ENCODE results near the gene ATP6V1E1.
"Not testable (repeated sequence)": the region's sequence is repeated elsewhere in the genome, so short reads cannot be mapped to it uniquely, and the experiment has no call there.

DNA sequence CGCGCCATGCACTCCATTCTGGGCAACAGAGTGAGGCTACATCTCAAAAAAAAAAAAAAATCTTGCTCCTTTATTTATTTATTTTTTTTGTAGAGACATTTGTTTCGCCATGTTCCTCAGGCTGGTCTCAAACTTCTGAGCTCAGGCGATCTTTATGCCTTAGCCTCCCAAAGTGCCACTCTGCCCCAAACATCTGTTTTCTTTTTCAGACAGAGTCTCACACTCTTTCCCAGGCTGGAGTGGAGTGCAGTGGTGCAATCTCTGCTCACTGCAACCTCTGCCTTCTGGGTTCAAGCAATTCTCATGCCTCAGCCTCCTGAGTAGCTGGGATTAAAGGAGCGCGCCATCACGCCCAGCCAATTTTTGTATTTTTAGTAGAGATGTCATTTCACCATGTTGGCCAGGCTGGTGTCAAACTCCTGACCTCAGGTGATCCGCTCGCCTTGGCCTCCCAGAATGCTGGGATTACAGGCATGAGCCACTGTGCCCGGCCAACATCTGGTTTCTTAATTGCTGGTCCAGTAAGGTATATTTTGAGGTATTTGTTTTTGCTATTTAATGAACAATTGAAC, 43.1 kb upstream of the ATP6V1E1 start:
- TF ChIP-seq ZNF561 (tag by site-specific recombination; IDR thresholded peaks at IDR 0.05; ENCODE audit: borderline replicate concordance); ZNF510 (tag by site-specific recombination; IDR thresholded peaks at IDR 0.05; ENCODE audit: insufficient replicate concordance); ZBTB7A (tag by site-specific recombination; IDR thresholded peaks at IDR 0.05; ENCODE audit: low read depth); KLF8 (tag by site-specific recombination; IDR thresholded peaks at IDR 0.05): not testable (repeated sequence)
- TF ChIP-seq, protein P1, sequence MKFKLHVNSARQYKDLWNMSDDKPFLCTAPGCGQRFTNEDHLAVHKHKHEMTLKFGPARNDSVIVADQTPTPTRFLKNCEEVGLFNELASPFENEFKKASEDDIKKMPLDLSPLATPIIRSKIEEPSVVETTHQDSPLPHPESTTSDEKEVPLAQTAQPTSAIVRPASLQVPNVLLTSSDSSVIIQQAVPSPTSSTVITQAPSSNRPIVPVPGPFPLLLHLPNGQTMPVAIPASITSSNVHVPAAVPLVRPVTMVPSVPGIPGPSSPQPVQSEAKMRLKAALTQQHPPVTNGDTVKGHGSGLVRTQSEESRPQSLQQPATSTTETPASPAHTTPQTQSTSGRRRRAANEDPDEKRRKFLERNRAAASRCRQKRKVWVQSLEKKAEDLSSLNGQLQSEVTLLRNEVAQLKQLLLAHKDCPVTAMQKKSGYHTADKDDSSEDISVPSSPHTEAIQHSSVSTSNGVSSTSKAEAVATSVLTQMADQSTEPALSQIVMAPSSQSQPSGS (tag by site-specific recombination; IDR thresholded peaks at IDR 0.05; ENCODE audit: low read depth), result not testable (repeated sequence)
- TF ChIP-seq, protein P2, sequence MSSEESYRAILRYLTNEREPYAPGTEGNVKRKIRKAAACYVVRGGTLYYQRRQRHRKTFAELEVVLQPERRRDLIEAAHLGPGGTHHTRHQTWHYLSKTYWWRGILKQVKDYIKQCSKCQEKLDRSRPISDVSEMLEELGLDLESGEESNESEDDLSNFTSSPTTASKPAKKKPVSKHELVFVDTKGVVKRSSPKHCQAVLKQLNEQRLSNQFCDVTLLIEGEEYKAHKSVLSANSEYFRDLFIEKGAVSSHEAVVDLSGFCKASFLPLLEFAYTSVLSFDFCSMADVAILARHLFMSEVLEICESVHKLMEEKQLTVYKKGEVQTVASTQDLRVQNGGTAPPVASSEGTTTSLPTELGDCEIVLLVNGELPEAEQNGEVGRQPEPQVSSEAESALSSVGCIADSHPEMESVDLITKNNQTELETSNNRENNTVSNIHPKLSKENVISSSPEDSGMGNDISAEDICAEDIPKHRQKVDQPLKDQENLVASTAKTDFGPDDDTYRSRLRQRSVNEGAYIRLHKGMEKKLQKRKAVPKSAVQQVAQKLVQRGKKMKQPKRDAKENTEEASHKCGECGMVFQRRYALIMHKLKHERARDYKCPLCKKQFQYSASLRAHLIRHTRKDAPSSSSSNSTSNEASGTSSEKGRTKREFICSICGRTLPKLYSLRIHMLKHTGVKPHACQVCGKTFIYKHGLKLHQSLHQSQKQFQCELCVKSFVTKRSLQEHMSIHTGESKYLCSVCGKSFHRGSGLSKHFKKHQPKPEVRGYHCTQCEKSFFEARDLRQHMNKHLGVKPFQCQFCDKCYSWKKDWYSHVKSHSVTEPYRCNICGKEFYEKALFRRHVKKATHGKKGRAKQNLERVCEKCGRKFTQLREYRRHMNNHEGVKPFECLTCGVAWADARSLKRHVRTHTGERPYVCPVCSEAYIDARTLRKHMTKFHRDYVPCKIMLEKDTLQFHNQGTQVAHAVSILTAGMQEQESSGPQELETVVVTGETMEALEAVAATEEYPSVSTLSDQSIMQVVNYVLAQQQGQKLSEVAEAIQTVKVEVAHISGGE (tag by site-specific recombination; conservative IDR thresholded peaks at IDR 0.05; ENCODE audit: low read depth), result not testable (repeated sequence)
